ENCODE results near the gene TRPM2. TPM values are rescaled to one million over a fixed set of nuclear protein-coding genes. Genes with fewer than 3 reads are reported as not detected.
"Not testable (repeated sequence)": the region's sequence is repeated elsewhere in the genome, so short reads cannot be mapped to it uniquely, and the experiment has no call there.

Gene TRPM2
- total RNA-seq, 1 experiment from 2014 or later: not detected

GRCh38 chr21:44359396-44359795 is 6.0 kb downstream of the TRPM2 start:
- TF ChIP-seq, protein P1, sequence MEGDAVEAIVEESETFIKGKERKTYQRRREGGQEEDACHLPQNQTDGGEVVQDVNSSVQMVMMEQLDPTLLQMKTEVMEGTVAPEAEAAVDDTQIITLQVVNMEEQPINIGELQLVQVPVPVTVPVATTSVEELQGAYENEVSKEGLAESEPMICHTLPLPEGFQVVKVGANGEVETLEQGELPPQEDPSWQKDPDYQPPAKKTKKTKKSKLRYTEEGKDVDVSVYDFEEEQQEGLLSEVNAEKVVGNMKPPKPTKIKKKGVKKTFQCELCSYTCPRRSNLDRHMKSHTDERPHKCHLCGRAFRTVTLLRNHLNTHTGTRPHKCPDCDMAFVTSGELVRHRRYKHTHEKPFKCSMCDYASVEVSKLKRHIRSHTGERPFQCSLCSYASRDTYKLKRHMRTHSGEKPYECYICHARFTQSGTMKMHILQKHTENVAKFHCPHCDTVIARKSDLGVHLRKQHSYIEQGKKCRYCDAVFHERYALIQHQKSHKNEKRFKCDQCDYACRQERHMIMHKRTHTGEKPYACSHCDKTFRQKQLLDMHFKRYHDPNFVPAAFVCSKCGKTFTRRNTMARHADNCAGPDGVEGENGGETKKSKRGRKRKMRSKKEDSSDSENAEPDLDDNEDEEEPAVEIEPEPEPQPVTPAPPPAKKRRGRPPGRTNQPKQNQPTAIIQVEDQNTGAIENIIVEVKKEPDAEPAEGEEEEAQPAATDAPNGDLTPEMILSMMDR (IDR thresholded peaks at IDR 0.05; ENCODE audit: unreplicated experiment): no peak
- intact Hi-C loops (cut with micrococcal nuclease; ENCODE audit: unreplicated experiment): no loop called here
- H3K27ac Mint-ChIP-seq (ENCODE audit: unreplicated experiment): no peak overlapping the region
- CTCF ChIA-PET: no interaction called here
- BruUV-seq (replicated peaks): no TSS peak
- no peak for DNase-seq
- no peak overlapping the region for H3K4me3 Mint-ChIP-seq (ENCODE audit: low read depth, unreplicated experiment)
- H3K4me1 Mint-ChIP-seq (ENCODE audit: low read depth, unreplicated experiment): no peaks in the 10 kb centered on the region
- H3K27me3 Mint-ChIP-seq (ENCODE audit: unreplicated experiment): peaks cover 50% of the 10 kb centered on the region
- H3K36me3 Mint-ChIP-seq (ENCODE audit: insufficient read depth, unreplicated experiment): no peaks in the 10 kb centered on the region
- no peaks in the 10 kb centered on the region for H3K9me3 Mint-ChIP-seq (ENCODE audit: low read depth, unreplicated experiment)

DNA sequence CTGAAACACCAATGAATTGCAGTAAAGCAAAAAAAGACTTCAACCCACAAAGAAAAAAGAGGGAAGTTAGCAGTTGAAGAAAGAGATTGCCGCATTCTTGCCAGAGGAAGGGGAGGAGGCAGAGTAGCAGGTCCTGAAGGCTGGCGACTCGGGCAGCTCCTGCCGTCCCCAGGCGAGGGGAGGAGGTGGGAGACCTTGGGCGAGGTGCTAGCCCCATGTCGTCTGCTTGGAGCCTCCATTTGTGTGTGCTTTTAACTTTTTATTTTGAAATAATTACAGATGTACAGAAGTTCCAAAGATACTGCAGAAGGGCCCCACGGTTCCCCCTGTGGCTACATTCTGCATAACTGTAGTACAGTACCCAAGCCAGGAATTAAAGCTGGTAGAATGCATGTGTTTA is 6.7 kb downstream of the TRPM2 start:
- no TSS peak for BruUV-seq (replicated peaks)
- intact Hi-C loops (cut with micrococcal nuclease; ENCODE audit: unreplicated experiment): no loop called here
- Mint-ChIP-seq H3K27ac (ENCODE audit: unreplicated experiment) (no peak overlapping the region), H3K4me3 (ENCODE audit: low read depth, unreplicated experiment) (no peak overlapping the region), H3K27me3 (ENCODE audit: unreplicated experiment) (peaks cover 43% of the 10 kb centered on the region), H3K9me3 (ENCODE audit: low read depth, unreplicated experiment) (no peaks in the 10 kb centered on the region), H3K4me1 (ENCODE audit: low read depth, unreplicated experiment) (no peaks in the 10 kb centered on the region), H3K36me3 (ENCODE audit: insufficient read depth, unreplicated experiment) (no peaks in the 10 kb centered on the region)
- CTCF ChIA-PET: no interaction called here
- DNase-seq: no peak
- TF ChIP-seq, protein P1 (IDR thresholded peaks at IDR 0.05; ENCODE audit: unreplicated experiment): no peak

- CTCF ChIA-PET; H3K4me3 Mint-ChIP-seq (ENCODE audit: low read depth, unreplicated experiment); DNase-seq; H3K36me3 Mint-ChIP-seq (ENCODE audit: insufficient read depth, unreplicated experiment); H3K27ac Mint-ChIP-seq (ENCODE audit: unreplicated experiment); intact Hi-C loops (cut with micrococcal nuclease; ENCODE audit: unreplicated experiment); H3K9me3 Mint-ChIP-seq (ENCODE audit: low read depth, unreplicated experiment); H3K4me1 Mint-ChIP-seq (ENCODE audit: low read depth, unreplicated experiment); BruUV-seq (replicated peaks): not testable (repeated sequence)
- peaks cover 32% of the 10 kb centered on the region for H3K27me3 Mint-ChIP-seq (ENCODE audit: unreplicated experiment)
These were observed 8.5 kb downstream of the TRPM2 start for GRCh38 chr21:44361903-44362302.

DNA sequence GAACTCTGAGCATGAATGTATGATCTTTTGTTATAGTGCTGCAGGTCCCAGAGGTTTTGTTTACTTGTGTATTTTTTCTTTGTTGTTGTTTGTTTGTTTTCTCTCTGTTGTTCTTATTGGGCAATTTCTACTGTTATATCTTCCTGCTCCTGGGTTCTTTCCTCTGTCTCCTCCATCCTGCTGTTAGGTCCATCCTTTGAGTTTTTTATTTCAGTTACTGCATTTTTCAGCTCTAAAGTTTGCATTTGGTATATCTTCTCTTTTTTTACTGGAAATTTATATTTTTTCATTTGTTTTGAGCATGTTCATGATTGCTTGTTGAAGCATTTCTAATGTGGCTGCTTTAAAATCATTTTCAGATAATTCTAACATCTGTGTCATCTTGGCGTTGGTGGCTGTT is 9.9 kb downstream of the TRPM2 start:
- BruUV-seq (replicated peaks): no TSS peak
- H3K27me3 Mint-ChIP-seq (ENCODE audit: unreplicated experiment): peaks cover 46% of the 10 kb centered on the region
- H3K4me3 Mint-ChIP-seq (ENCODE audit: low read depth, unreplicated experiment): no peak overlapping the region
- no peaks in the 10 kb centered on the region for H3K4me1 Mint-ChIP-seq (ENCODE audit: low read depth, unreplicated experiment)
- CTCF ChIA-PET: no interaction called here
- H3K36me3 Mint-ChIP-seq (ENCODE audit: insufficient read depth, unreplicated experiment): no peaks in the 10 kb centered on the region
- no peak overlapping the region for H3K27ac Mint-ChIP-seq (ENCODE audit: unreplicated experiment)
- no peak for DNase-seq
- TF ChIP-seq, protein P1 (IDR thresholded peaks at IDR 0.05; ENCODE audit: unreplicated experiment): no peak
- intact Hi-C loops (cut with micrococcal nuclease; ENCODE audit: unreplicated experiment): no loop called here
- H3K9me3 Mint-ChIP-seq (ENCODE audit: low read depth, unreplicated experiment): no peaks in the 10 kb centered on the region

GRCh38 chr21:44364151-44365053 is 11.0 kb downstream of the TRPM2 start:
- H3K9me3 Mint-ChIP-seq (ENCODE audit: low read depth, unreplicated experiment): no peaks in the 10 kb centered on the region
- CTCF ChIA-PET: no interaction called here

More at GRCh38 chr21:44364151-44365053, 11.0 kb downstream of the TRPM2 start:
- Mint-ChIP-seq H3K4me3 (ENCODE audit: low read depth, unreplicated experiment) (no peak overlapping the region), H3K27ac (ENCODE audit: unreplicated experiment) (no peak overlapping the region), H3K36me3 (ENCODE audit: insufficient read depth, unreplicated experiment) (no peaks in the 10 kb centered on the region), H3K27me3 (ENCODE audit: unreplicated experiment) (peaks cover 57% of the 10 kb centered on the region), H3K4me1 (ENCODE audit: low read depth, unreplicated experiment) (no peaks in the 10 kb centered on the region)
- TF ChIP-seq, protein P1 (IDR thresholded peaks at IDR 0.05; ENCODE audit: unreplicated experiment): no peak
- no peak for DNase-seq
- BruUV-seq (replicated peaks): no TSS peak
- intact Hi-C loops (cut with micrococcal nuclease; ENCODE audit: unreplicated experiment): no loop called here
